H1 (cell line): ENCODE results near the gene ACOD1. TPM values are rescaled to one million over a fixed set of nuclear protein-coding genes. Genes with fewer than 3 reads are reported as not detected.

Experiments
- CTCF ChIA-PET: fragments of 300-600 bp; sonication (Branson Sonifier 250); formaldehyde crosslinking; loops from one replicate; lab custom pipeline; 2021; ENCODE audit not compliant: partially characterized antibody; lab: Charles Lee
- POLR2A ChIA-PET: fragments of 300-600 bp; sonication (Branson Sonifier 250); formaldehyde crosslinking; loops from one replicate; lab custom pipeline; 2021; ENCODE audit warnings: inconsistent platforms; ENCODE audit not compliant: partially characterized antibody; lab: Charles Lee
- DNase-seq, 2 experiments: peaks; one replicate each; pipeline versions ENCODE4 v3.0.0 to v3.0.0-alpha.2; 2010 to 2022; ENCODE audit warnings: low spot score in 2 of 2, low read depth in 1 of 2, mixed read lengths in 1 of 2
- FAIRE-seq: peaks from 2 replicates; lab custom pipeline; 2011; peaks lifted over from hg19 to GRCh38; lab: Jason Lieb, UNC
- H2AFZ ChIP-seq: 2 replicates; pipeline ENCODE4 v1.8.1; 2012; ENCODE audit warnings: low read length, inconsistent platforms
- H2AK5ac ChIP-seq: 2 replicates; pipeline ENCODE4 v1.6.1; 2013; ENCODE audit warnings: low read depth, low read length
- H2BK120ac ChIP-seq: replicated peaks from 2 replicates; pipeline ENCODE3; 2013; ENCODE audit warnings: low read depth, low read length, inconsistent platforms
- H2BK12ac ChIP-seq: 2 replicates; pipeline ENCODE4 v1.6.1; 2013; ENCODE audit warnings: low read depth, low read length
- H2BK15ac ChIP-seq: 2 replicates; pipeline ENCODE4 v1.6.1; 2013; ENCODE audit warnings: low read length
- H2BK20ac ChIP-seq: 2 replicates; pipeline ENCODE4 v1.6.1; 2013; ENCODE audit warnings: low read length
- H2BK5ac ChIP-seq: 2 replicates; pipeline ENCODE4 v1.6.1; 2013; ENCODE audit warnings: low read depth, low read length
- H3K14ac ChIP-seq: 2 replicates; pipeline ENCODE4 v1.6.1; 2013; ENCODE audit warnings: inconsistent platforms; ENCODE audit not compliant: insufficient read length
- H3K18ac ChIP-seq: 2 replicates; pipeline ENCODE4 v1.6.1; 2013; ENCODE audit warnings: low read length; ENCODE audit errors: extremely low read depth
- H3K23ac ChIP-seq: 2 replicates; pipeline ENCODE4 v1.6.1; 2013; ENCODE audit warnings: inconsistent platforms; ENCODE audit not compliant: insufficient read length
- H3K23me2 ChIP-seq: 2 replicates; pipeline ENCODE4 v1.6.1; 2013; ENCODE audit warnings: low read depth, low read length
- H3K27ac ChIP-seq: 2 replicates; pipeline ENCODE4 v1.6.1; 2011; ENCODE audit warnings: low read depth, low read length, inconsistent platforms
- H3K27me3 ChIP-seq, 4 experiments: replicated peaks in 1 of 4; 1 replicate in 1 of 4; 2 replicates in 3 of 4; pipeline versions ENCODE4 v1.6.1 to v1.8.1; 2011 to 2013; ENCODE audit warnings: low read length in 3 of 4, mild to moderate bottlenecking in 3 of 4, inconsistent platforms in 2 of 4, mixed read lengths in 2 of 4, moderate library complexity in 1 of 4; ENCODE audit not compliant: control insufficient read depth in 3 of 4, insufficient read depth in 3 of 4; ENCODE audit errors: extremely low read depth in 1 of 4
- H3K36me3 ChIP-seq, 4 experiments: 2 replicates each; pipeline versions ENCODE4 v1.6.1 to v1.8.1; 2011 to 2013; ENCODE audit warnings: mild to moderate bottlenecking in 4 of 4, low read length in 3 of 4, moderate library complexity in 2 of 4, control low read depth in 1 of 4, inconsistent platforms in 1 of 4; ENCODE audit not compliant: insufficient read depth in 4 of 4, control insufficient read depth in 2 of 4
- H3K4ac ChIP-seq: replicated peaks from 2 replicates; pipeline ENCODE3; 2013; ENCODE audit warnings: low read length, low read depth, mixed read lengths, inconsistent platforms; ENCODE audit not compliant: insufficient read length
- H3K4me1 ChIP-seq, 4 experiments: replicated peaks in 1 of 4; 1 replicate in 1 of 4; 2 replicates in 3 of 4; pipeline versions ENCODE4 v1.6.1 to v1.8.1; 2011 to 2013; ENCODE audit warnings: low read length in 3 of 4, inconsistent platforms in 2 of 4, mixed read lengths in 1 of 4; ENCODE audit not compliant: insufficient read depth in 4 of 4, control insufficient read depth in 3 of 4
- H3K4me2 ChIP-seq, 2 experiments: 2 replicates each; pipeline versions ENCODE4 v1.6.1 to v1.8.1; 2011 to 2013; ENCODE audit warnings: low read depth in 2 of 2, low read length in 2 of 2, control low read depth in 1 of 2, inconsistent platforms in 1 of 2, mild to moderate bottlenecking in 1 of 2; ENCODE audit not compliant: insufficient read depth in 1 of 2
- H3K4me3 ChIP-seq, 4 experiments: fragments of 200-600, 300-600 bp in 1 of 4; sonication (generic), shearing (Covaris generic), sonication (Bioruptor Twin) in 1 of 4; 2 replicates each; pipeline versions ENCODE4 v1.5.1 to v1.8.1; 2011 to 2016; ENCODE audit warnings: low read length in 4 of 4, low read depth in 3 of 4, control low read depth in 2 of 4, inconsistent platforms in 2 of 4, mild to moderate bottlenecking in 2 of 4, mixed read lengths in 1 of 4, moderate library complexity in 1 of 4; ENCODE audit not compliant: insufficient read depth in 2 of 4; ENCODE audit errors: extremely low read depth in 1 of 4
- H3K56ac ChIP-seq: replicated peaks from 2 replicates; pipeline ENCODE3; 2013; ENCODE audit warnings: low read depth, mild to moderate bottlenecking, mixed read lengths, low read length, inconsistent platforms; ENCODE audit not compliant: insufficient read length
- H3K79me1 ChIP-seq: 2 replicates; pipeline ENCODE4 v1.6.1; 2013; ENCODE audit warnings: low read depth, low read length, control low read depth
- H3K79me2 ChIP-seq, 2 experiments: 2 replicates each; pipeline versions ENCODE4 v1.6.1 to v1.8.1; 2012 to 2013; ENCODE audit warnings: low read length in 2 of 2, mild to moderate bottlenecking in 2 of 2, inconsistent platforms in 1 of 2; ENCODE audit not compliant: insufficient read depth in 2 of 2, control insufficient read depth in 1 of 2
- H3K9ac ChIP-seq, 4 experiments: replicated peaks in 1 of 4; 1 replicate in 1 of 4; 2 replicates in 3 of 4; pipeline versions ENCODE4 v1.6.1 to v1.8.1; 2011 to 2013; ENCODE audit warnings: low read depth in 3 of 4, low read length in 3 of 4, control low read depth in 2 of 4, mild to moderate bottlenecking in 2 of 4, moderate library complexity in 2 of 4, inconsistent platforms in 1 of 4; ENCODE audit errors: extremely low read depth in 1 of 4
- H3K9me3 ChIP-seq, 2 experiments: 2 replicates each; pipeline versions ENCODE4 v1.6.1 to v1.8.1; 2012 to 2013; ENCODE audit warnings: mild to moderate bottlenecking in 2 of 2, moderate library complexity in 2 of 2, control low read depth in 1 of 2, inconsistent platforms in 1 of 2, low read depth in 1 of 2, low read length in 1 of 2, mixed read lengths in 1 of 2; ENCODE audit not compliant: insufficient read depth in 2 of 2
- H4K20me1 ChIP-seq, 2 experiments: replicated peaks in 1 of 2; 2 replicates each; pipeline versions ENCODE3 to v1.8.1; 2011 to 2013; ENCODE audit warnings: inconsistent platforms in 2 of 2, low read length in 2 of 2, mild to moderate bottlenecking in 1 of 2; ENCODE audit not compliant: insufficient read depth in 2 of 2, control insufficient read depth in 1 of 2
- H4K5ac ChIP-seq: 2 replicates; pipeline ENCODE4 v1.6.1; 2013; ENCODE audit warnings: low read length, low read depth, mixed read lengths, inconsistent platforms; ENCODE audit not compliant: insufficient read length
- H4K8ac ChIP-seq: 2 replicates; pipeline ENCODE4 v1.8.0; 2013; ENCODE audit warnings: mild to moderate bottlenecking, moderate library complexity, low read length, inconsistent platforms; ENCODE audit not compliant: insufficient read depth; ENCODE audit errors: extremely low read depth
- H4K91ac ChIP-seq: replicated peaks from 2 replicates; pipeline ENCODE3; 2013; ENCODE audit warnings: low read length, mixed read lengths, inconsistent platforms; ENCODE audit not compliant: insufficient read length
- BRCA1 ChIP-seq: IDR thresholded peaks from 2 replicates; pipeline ENCODE4 v1.6.1; 2012; ENCODE audit warnings: low read depth, low read length, improper control_type of control experiment
- whole genome bisulfite sequencing, 2 experiments: shearing (Covaris generic) in 1 of 2; methylation state at CpG; one replicate each; pipeline versions ENCODE4 v1.1.6 to v1.1.7; 2013 to 2015; ENCODE audit warnings: low lambda C conversion rate in 2 of 2, mixed read lengths in 2 of 2, inconsistent platforms in 1 of 2, low coverage in 1 of 2, missing lambda C conversion rate in 1 of 2; ENCODE audit not compliant: insufficient replicate concordance in 2 of 2, insufficient coverage in 1 of 2, insufficient read length in 1 of 2; ENCODE audit errors: extremely low coverage in 1 of 2, missing lambda C conversion rate in 1 of 2; 5-methylcytosine and 5-hydroxymethylcytosine counted together
- polyA plus RNA-seq, 7 experiments: library from polyadenylated mRNA; depleted of rRNA in 3 of 7; stranded (reverse) in 5 of 7; unstranded in 2 of 7; fragments of >200 nt in 5 of 7; fragments of 200-250 nt in 2 of 7; gene quantifications; 1 replicate in 5 of 7; 2 replicates in 1 of 7; 4 replicates in 1 of 7; pipeline versions ENCODE4 v1.2.1 to v1.2.3, GENCODE V29; 2011 to 2013; ENCODE audit warnings: missing spikeins in 2 of 7, mixed read lengths in 2 of 7
- total RNA-seq: library from RNA; stranded (reverse); fragmentation: NEBNext Ultra II Directional; extraction: Animal tissue kit (Norgen Biotek cat#: 25700); gene quantifications from 2 replicates; pipeline ENCODE4 v1.2.1, GENCODE V29; 2021
- TF ChIP-seq, protein P1 (sequence below): IDR thresholded peaks from 2 replicates; pipeline ENCODE4 v1.6.1; 2012; ENCODE audit warnings: inconsistent platforms
- TF ChIP-seq, protein P2 (sequence below): IDR thresholded peaks from 2 replicates; pipeline ENCODE4 v1.6.1; 2012; ENCODE audit warnings: low read length, inconsistent platforms

ACOD1 gene
- total and polyA plus RNA-seq, 2 of the 8 experiments (the other 6 are each of a cell fraction or from before 2014, with no cell fraction given): not detected

DNA sequence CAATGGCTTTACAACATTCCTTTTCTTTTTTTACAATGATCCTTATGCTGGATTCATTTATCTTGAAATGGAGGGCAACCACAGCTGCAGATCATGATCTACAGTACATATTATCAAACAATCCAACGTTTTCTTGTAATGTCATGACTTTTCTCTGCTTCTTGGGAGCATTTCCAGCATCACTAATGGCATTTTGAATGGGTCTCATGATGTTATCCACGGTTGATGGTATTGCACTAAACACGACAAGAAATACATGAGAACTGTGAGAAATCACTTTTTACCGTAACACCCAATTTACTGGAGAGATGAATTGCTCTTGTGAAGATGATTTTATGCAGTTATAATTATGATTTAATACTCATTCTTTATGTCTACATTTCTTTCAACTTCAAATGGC is 16.2 kb upstream of the ACOD1 start:
- Histone ChIP-seq H2BK12ac (no peak overlapping the region), H3K18ac (no peak overlapping the region), H3K56ac (no peak overlapping the region), H4K5ac (no peak overlapping the region), H3K27me3 (no peaks in the 10 kb centered on the region), H2AFZ (no peak overlapping the region), H3K79me2 (no peaks in the 10 kb centered on the region), H3K79me1 (no peaks in the 10 kb centered on the region), H3K36me3 (no peaks in the 10 kb centered on the region), H4K20me1 (no peaks in the 10 kb centered on the region), H2BK15ac (no peak overlapping the region), H4K91ac (no peak overlapping the region), H3K23me2 (no peaks in the 10 kb centered on the region), H2BK5ac (no peak overlapping the region), H2AK5ac (no peak overlapping the region), H3K4me1 (no peaks in the 10 kb centered on the region), H3K4ac (no peak overlapping the region), H2BK120ac (no peak overlapping the region), H3K4me3 (no peak overlapping the region), H3K14ac (no peak overlapping the region), H3K9ac (no peak overlapping the region), H2BK20ac (no peak overlapping the region), H3K23ac (no peak overlapping the region), H3K4me2 (no peak overlapping the region), H3K27ac (no peak overlapping the region), H3K9me3 (no peaks in the 10 kb centered on the region), H4K8ac (no peak overlapping the region)
- CTCF ChIA-PET: no interaction called here
- TF ChIP-seq, protein P1, sequence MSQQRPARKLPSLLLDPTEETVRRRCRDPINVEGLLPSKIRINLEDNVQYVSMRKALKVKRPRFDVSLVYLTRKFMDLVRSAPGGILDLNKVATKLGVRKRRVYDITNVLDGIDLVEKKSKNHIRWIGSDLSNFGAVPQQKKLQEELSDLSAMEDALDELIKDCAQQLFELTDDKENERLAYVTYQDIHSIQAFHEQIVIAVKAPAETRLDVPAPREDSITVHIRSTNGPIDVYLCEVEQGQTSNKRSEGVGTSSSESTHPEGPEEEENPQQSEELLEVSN: no peak
- no peak for TF ChIP-seq BRCA1
- TF ChIP-seq, protein P2, sequence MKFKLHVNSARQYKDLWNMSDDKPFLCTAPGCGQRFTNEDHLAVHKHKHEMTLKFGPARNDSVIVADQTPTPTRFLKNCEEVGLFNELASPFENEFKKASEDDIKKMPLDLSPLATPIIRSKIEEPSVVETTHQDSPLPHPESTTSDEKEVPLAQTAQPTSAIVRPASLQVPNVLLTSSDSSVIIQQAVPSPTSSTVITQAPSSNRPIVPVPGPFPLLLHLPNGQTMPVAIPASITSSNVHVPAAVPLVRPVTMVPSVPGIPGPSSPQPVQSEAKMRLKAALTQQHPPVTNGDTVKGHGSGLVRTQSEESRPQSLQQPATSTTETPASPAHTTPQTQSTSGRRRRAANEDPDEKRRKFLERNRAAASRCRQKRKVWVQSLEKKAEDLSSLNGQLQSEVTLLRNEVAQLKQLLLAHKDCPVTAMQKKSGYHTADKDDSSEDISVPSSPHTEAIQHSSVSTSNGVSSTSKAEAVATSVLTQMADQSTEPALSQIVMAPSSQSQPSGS: no peak
- no peak for FAIRE-seq
- 83% methylated on average over 4 of the region's 4 CpGs; no CpG with 5 or more reads in 1 of the 2 experiments for WGBS, 2 experiments
- POLR2A ChIA-PET: no interaction called here
- no peak for DNase-seq
